NCI-H1930 (cell line): Measurements from ENCODE around the gene NLRP9.
"Not testable (repeated sequence)": the region's sequence is repeated elsewhere in the genome, so short reads cannot be mapped to it uniquely, and the experiment has no call there.

Experiments
- DNase-seq, 2 experiments: peaks; one replicate each; lab custom pipeline; 2025; lab: John Stamatoyannopoulos, UW

Gene NLRP9

GRCh38 chr19:55738302-55738701 lies at the start of gene NLRP9:
TSS of gene NLRP9 (minus strand) at chr19:55738402. CDS start at chr19:55738374, 28 bp downstream.
- DNase-seq = no peak

DNA sequence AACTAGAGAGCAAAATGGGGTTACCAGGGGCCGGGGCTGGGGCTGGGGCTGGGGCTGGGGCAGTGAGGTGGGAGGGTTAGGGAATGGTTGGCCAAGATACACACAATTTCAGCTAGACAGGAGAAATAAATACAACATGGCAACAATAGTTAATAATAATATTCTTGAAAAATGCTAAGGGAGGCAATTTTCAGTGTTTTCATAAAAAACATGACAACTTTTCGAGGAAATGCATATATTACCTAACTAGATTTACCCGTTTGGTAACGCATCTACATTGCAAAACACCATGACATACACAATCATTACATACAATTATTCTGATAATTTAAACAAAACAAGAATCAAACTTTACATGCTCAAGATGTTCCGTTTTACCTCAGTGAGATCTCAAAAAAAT lies 42.9 kb upstream of the NLRP9 start:
- DNase-seq = no peak

DNA sequence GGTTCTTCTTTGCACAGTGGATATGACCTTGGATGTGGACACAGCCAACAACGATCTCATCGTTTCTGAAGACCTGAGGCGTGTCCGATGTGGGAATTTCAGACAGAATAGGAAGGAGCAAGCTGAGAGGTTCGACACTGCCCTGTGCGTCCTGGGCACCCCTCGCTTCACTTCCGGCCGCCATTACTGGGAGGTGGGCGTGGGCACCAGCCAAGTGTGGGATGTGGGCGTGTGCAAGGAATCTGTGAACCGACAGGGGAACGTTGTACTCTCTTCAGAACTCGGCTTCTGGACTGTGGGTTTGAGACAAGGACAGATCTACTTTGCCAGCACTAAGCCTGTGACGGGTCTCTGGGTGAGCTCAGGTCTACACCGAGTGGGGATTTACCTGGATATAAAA lies 40.1 kb upstream of the NLRP9 start:
- DNase-seq = no peak

DNA sequence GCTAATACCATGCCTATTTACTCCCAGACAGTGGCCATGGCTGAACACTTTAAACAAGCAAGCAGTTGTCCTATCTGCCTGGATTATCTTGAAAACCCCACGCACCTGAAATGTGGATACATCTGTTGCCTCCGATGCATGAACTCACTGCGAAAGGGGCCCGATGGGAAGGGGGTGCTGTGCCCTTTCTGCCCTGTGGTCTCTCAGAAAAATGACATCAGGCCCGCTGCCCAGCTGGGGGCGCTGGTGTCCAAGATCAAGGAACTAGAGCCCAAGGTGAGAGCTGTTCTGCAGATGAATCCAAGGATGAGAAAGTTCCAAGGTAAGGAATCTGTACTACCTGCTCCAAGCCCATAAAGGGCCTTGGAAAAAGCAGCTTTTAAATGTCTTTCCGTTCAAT lies 39.3 kb upstream of the NLRP9 start:
- peak; percentile 14 to 63 for DNase-seq

- DNase-seq = not testable (repeated sequence)
Measured at GRCh38 chr19:55769632-55770031, 31.4 kb upstream of the NLRP9 start.

DNA sequence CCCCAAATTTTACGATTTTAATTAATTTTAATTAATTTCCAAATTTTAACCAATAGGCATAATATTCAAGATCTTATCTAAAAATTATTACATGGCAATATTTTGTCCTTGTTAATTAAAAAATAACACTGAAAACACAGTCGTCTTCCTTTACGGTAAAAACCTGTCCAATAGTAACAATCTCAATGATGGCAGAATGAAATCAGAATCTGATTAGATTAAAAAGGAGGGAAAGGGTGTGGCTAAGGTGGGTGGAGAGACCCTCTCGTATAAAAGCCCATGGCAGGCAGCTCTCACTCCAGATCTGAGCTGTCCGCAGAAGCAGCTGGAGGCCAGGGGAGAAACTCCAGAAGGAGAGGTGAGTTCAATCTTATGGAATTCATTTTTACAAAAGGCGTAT lies 30.6 kb upstream of the NLRP9 start, which contains the start of gene RFPL4AL1:
Gene RFPL4AL1 (plus strand): TSS at position 301 of the 400 bp plus-strand sequence. CDS start 2,687 bp downstream, outside the sequence.
- DNase-seq = not testable (repeated sequence)

DNA sequence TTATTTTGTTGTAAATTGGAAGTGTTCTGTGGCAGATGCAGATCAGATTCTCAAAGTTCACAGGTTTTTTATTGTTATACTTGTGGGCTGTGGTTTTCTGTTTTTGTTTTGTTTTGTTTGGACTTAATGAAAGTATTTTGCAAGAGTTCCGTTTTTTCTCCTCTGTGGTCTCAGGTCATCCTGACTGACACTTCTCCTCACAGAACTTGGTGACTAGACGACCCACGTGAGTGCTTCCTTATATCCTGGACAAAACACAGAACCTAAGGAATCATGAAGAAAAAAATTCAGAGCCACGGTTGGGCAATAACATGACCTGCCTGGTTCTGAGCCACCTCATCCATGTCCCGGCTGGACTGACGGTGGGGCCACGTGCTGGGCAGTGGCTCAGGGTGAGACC lies 28.3 kb upstream of the NLRP9 start:
- DNase-seq = no peak

DNA sequence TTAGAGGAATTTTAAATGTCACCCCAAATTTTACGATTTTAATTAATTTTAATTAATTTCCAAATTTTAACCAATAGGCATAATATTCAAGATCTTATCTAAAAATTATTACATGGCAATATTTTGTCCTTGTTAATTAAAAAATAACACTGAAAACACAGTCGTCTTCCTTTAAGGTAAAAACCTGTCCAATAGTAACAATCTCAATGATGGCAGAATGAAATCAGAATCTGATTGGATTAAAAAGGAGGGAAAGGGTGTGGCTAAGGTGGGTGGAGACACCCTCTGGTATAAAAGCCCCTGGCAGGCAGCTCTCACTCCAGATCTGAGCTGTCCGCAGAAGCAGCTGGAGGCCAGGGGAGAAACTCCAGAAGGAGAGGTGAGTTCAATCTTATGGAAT lies 20.6 kb upstream of the NLRP9 start, which contains the start of gene RFPL4A:
Gene RFPL4A (plus strand): TSS at position 301 of the 400 bp plus-strand sequence. CDS start 2,704 bp downstream, outside the sequence.
- not testable (repeated sequence) for DNase-seq

DNA sequence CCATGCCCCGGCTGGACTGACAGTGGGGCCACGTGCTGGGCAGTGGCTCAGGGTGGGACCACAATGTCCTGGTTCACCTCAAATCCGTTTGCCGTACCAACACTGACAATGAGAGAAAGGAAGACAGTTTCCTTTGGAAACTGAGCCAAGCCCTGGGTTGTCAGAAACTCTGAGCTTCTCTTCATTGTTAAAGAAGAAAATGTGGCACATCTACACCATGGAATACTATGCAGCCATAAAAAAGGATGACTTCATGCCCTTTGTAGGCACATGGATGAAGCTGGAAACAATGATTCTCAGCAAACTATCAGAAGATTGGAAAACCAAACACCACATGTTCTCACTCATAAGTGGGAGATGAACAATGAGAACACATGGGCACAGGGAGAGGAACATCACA lies 18.6 kb upstream of the NLRP9 start:
- DNase-seq = not testable (repeated sequence)

DNA sequence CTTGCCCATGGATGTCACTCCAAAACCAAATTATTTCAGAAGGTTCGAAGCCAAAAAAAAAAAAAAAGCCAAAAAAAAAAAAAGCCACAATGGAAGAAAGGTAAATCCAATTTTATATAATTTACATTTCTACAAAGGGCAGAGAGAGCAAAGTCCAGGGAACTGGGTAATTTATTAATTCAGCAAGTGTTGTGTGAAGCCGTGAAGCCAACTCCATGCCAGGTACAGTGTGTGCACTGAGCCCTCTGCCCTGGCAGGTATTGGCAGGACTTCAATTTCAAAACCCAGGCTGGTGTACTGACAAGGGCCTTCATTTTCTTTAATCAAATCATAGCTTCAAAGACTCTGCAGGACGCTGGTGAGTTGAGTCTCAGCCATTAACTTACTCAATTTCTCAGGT lies 15.2 kb upstream of the NLRP9 start:
- DNase-seq = no peak

- DNase-seq = no peak
Measured at GRCh38 chr19:55750715-55751114, 12.5 kb upstream of the NLRP9 start.

DNA sequence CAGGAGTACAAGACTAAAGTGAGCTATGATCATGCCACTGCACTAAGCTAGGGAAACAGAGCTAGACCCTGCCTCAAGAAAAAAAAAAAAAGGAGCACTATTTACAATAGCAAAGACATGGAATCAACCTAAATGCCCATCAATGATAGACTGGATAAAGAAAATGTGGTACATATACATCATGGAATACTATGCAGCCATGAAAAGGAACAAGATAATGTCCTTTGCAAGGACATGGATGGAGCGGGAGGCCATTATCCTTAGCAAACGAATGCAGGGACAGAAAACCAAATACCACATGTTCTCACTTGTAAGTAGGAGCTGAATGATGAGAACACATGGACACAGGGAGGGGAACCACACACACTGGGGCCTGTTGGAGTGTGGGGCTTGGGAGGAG lies 7.8 kb downstream of the NLRP9 start:
- DNase-seq = not testable (repeated sequence)

- no peak for DNase-seq
Measured at GRCh38 chr19:55723491-55723890, 14.7 kb downstream of the NLRP9 start.

DNA sequence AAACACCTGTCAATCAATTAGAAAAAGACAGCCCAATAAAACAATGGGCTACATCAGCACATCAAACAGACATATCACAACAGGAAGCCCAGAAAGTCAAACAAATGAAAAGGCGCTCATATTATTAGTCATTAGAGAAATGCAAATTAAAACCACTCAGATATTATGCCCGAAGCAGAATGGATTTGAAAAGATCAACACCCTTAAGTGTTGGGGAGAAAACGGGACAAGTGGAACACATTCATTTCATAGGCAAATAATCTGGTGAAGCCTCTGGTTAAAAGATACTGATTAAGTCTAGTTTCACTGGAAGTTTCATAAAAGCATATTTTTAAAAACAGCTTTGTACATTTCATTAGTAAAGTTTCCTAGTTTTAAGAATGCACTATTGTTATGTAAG lies 17.4 kb downstream of the NLRP9 start:
- DNase-seq = no peak

DNA sequence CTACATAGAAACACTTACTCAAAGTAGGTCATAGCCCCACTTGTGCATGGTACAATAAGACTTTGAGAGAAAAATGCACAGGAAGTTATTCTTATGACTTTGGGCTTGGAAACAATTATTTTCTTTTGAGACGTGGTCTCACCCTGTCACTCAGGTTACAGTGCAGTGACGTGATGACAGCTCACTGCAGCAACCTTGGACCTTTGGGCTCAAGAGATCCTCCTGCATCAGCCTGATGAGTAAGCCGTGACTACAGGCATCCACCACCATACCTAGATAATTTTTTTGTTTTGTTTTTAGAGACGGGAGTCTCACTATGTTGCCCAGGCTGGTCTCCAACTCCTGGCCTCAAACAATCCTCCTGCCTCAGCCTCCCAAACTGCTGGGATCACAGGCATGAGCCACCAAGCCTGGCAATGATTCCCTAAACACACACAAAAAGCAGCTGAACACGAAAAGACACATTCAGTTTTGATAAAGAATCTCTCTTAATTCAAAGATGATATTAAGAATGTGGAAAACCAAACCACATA lies 17.9 kb downstream of the NLRP9 start:
- DNase-seq = no peak

DNA sequence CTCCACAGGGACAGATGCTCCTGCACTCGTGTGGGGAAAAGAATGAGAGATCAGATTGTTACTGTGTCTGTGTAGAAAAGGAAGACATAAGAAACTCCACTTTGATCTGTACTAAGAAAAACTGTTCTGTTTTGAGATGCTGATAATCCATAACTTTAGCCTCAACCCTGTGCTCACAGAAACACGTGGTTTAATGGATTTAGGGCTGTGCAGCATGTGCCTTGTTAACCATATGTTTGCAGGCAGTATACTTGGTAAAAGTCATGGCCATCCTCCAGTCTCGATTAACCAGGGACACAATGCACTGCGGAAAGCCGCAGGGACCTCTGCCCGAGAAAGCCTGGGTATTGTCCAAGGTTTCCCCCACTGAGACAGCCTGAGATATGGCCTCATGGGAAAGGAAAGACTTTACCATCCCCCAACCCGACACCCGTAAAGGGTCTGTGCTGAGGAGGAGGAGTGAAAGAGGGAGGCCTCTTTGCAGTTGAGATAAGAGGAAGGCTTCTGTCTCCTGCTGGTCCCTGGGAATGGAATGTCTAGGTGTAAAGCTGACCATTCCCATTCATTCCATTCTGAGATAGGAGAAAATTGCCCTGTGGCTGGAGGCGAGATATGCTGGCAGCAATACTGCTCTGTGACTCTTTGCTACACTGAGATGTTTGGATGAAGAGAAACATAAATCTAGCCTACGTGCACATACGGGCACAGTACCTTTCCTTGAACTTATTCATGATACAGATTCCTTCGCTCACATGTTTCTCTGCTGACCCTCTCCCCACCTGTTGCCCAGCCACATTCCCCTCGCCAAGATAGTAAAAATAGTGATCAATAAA lies 20.1 kb downstream of the NLRP9 start:
- not testable (repeated sequence) for DNase-seq

DNA sequence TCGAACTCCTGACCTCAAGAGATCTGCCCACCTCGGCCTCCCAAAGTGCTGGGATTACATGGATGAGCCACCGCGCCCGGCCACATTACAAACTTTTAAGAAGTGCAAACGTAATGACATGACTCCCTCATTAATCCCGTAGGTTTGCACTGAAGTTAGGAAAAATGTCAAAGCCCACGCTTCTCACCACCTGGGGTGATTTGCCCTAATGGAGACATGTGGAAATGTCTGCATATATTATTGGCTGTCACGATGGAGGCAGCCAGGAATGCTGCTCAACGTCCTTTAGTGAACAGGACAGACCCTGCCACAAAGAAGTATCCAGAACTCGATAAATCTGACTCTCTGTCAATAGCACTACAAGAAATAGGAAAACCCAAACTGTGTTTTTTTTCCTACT lies 21.0 kb downstream of the NLRP9 start:
- DNase-seq = no peak

DNA sequence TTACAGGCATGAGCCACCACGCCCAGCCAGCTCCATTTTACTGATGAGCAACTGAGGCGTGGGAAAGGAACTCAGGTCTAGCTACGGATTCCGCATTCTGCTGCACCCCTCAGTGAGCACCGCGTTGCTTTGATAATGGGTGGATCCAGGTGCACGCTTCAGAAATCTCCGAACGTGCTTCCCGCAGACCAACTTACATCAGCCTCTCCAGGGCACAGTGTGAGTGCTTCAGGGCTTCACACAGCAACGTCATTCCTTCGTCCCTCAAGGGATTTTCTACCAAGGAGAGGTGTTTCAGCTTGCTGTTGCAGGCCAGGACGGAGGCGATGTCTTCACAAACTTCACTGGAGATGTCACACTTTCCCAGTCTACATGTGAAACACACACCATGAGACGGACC lies 21.7 kb downstream of the NLRP9 start:
- DNase-seq = no peak

DNA sequence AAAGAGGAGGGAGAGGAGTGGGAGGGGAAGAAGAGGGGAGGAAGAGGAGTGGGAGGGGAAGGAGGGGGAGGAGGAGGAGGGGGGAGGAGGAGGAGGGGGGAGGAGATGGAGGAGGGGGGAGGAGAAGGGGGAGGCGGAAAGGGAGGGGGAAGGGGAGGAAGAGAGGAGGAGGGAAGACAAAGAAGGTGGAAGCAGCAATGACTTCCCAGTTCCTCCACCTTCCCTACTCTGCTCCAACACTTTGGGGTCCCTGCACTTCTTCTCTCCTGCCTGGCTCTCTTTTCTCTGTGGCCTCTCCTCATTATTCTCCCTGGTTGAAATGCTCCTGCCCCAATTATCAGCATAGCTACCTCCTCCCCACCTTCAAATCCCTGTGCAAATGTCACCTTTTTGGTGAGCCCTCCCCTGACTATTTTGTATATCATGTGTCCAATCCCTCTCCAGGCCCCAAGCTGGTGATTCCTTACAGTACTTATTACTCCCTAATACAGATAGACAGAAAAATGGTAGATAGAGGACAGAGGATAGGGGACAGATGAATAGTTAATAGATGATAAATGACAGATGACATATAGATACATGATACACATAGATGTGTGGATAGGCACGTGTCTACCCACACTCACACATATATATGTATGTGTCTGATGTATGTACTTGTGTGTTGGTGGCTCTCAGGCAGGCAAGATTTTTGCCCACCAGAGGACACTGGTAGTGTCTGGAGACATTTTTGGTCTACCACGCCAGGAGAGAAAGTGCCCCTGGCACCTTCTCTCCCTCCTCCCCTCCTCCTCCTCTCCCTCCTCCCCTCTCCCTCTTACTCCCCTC lies 25.2 kb downstream of the NLRP9 start:
- DNase-seq = no peak

DNA sequence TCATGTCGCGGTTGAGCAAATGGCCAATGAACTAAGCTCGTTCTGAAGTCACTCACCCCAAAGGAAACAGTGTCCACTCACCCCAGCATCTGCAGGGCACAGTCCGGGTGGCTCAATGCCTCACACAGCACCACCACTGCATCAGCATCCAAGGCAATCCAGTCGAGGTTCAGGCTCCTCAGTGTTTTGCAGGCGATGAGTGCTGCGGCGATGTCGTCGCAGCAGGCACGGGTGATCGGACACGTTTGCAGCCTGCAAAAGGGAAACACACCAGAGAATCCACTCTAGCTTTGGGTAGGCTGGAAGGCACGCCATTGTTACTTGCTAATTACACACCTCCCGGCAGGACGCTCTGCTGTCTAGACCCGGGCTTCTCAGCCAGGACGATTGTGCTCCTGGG lies 26.5 kb downstream of the NLRP9 start:
- no peak for DNase-seq

GRCh38 chr19:55705972-55706371 lies 32.2 kb downstream of the NLRP9 start:
- DNase-seq = no peak

DNA sequence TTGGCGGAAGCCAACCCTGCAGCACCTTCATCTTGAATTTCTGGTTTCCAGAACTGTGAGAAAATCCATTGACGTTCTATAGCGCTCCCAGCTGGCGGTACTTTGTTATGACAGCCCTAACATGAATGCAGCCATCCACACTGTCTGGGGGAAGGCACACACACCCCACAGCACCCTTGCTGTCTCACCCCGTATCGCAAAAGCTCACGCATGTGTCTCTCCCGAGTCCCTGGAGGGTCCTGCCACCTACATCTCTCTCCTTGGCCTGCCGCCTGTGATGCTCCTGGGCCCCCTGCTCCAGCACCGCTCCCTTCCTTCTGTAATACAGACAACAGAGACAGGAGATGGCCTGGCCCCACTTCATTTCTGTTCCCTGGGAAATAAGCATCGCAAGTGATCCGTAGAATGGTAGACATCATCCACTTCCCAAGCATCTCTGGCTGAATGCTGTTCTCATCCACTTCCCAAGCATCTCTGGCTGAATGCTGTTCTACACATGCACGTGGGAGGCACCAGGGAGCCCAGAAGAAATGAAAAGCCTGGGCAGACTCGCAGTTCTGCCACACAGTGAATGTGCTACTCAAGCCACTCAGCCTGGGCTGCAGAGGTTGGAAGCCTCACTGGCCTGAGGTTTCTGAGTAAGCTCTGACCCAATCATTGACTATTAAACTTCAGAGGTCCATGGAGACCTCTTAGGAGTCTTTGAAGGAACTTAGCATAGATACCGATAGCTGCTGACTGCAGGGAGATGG lies 33.5 kb downstream of the NLRP9 start:
- no peak for DNase-seq
